KOPT-K1 (cell line): Measurements from ENCODE around the gene CFAP20DC.
"Not testable (repeated sequence)": the region's sequence is repeated elsewhere in the genome, so short reads cannot be mapped to it uniquely, and the experiment has no call there.

ENCODE experiments used
- H3K27ac ChIP-seq: fragments of 200-600 bp; sonication (generic); 2 replicates; pipeline ENCODE4 v1.5.1; 2016; ENCODE audit warnings: antibody characterized with exemption, mild to moderate bottlenecking, low read depth, low read length; ENCODE audit not compliant: poor library complexity, severe bottlenecking
- H3K36me3 ChIP-seq: fragments of 200-600 bp; sonication (generic); 2 replicates; pipeline ENCODE4 v1.5.1; 2017; ENCODE audit warnings: antibody characterized with exemption, mild to moderate bottlenecking, low read length, moderate library complexity; ENCODE audit not compliant: insufficient read depth
- H3K9me3 ChIP-seq: fragments of 200-600 bp; sonication (generic); 2 replicates; pipeline ENCODE4 v1.5.1; 2017; ENCODE audit warnings: antibody characterized with exemption, low read length, mild to moderate bottlenecking; ENCODE audit not compliant: insufficient read depth, poor library complexity, severe bottlenecking

The CFAP20DC gene

DNA sequence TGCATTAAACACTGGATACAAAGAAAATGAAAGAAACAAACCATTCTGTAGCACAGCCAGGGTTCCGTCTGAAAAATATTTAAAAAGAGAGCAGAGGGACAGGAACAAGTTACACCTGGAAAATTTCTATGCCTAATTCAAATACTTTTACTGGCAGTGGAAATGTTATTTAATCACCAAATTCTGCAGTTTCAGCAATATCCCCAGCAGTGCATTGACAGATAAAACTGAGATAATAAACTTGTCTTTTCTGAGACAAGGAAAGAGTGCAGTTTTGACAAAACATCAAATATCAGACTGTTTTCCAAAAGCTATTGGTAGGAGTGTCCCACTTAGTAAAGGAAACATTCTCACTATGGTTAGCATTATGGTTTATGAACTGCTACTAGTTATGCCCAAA is 209.9 kb downstream of the CFAP20DC start:
- Histone ChIP-seq H3K36me3 (no peaks in the 10 kb centered on the region), H3K9me3 (no peaks in the 10 kb centered on the region), H3K27ac (no peak overlapping the region)

DNA sequence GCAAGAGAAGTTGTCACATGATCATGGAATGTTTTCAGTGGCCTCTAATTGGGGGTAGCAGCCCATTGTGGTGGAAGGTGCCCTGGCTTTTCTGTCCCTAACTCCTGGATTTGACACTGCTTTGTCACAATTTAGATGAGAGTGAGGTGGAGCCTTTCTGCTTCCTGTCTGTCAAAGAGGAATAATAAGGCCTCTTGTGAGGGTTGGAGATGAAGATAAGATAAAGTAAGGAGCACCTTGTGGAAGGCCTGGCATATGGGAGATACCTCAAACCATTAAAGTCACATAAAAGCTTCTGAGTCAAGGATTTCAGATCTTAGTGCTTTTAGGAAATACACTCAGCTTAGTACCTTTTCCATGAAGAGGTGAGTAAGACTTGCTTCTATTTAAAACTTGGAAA is 210.6 kb downstream of the CFAP20DC start:
- Histone ChIP-seq H3K27ac (no peak overlapping the region), H3K36me3 (no peaks in the 10 kb centered on the region), H3K9me3 (no peaks in the 10 kb centered on the region)

DNA sequence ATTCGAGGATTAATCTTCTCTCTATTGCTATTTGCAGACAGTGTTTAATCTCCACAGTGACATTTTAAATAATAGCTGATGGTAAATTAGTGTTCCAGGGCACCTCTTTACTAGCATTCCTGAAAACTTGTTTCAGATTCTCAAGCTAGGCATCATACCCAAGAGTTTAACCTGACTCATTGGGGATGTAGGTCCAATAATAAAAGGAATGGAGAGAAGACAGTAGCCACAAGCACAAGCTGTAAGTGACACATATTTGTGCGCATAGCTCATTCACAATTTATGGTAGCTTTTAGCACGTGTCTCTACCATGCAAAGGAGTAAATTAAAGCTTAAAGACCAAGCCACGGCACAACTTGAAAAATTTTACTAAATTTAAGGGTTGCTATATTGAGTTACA is 212.0 kb downstream of the CFAP20DC start:
- Histone ChIP-seq H3K36me3 (no peaks in the 10 kb centered on the region), H3K27ac (no peak overlapping the region), H3K9me3 (no peaks in the 10 kb centered on the region)

DNA sequence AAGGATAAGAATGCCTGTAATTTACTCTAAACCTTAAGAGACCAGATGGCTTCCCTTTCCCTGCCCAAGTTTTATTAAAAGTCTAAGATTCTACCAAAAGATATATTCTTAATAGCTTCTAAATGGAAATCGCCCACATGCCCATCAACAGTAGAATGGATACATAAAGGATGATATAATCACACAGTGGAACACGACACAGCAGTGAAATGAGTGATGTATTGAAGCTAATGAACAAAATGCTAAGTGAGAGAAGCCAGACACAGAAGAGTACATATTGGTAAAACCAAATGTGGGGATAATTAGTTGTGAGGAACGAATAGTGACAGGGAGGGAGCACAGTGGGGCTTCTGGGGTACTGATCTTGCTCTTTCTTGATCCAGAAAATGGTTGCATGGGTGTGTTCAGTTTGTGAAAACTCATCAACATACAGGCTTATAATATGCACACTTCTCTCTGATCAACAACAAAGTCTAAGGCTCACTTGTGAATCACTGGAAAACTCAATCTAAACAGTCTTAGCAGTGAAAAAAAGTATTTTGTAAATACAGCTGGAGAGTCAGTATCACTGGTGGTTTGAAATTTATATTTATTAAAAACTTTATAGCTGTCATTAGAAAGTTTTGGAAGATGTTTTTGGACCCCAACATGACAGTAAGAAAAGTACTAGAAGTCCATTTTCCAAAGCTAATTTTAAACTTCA is 212.5 kb downstream of the CFAP20DC start:
- H3K36me3 ChIP-seq, result no peaks in the 10 kb centered on the region
- no peak overlapping the region for H3K27ac ChIP-seq
- H3K9me3 ChIP-seq, result no peaks in the 10 kb centered on the region

DNA sequence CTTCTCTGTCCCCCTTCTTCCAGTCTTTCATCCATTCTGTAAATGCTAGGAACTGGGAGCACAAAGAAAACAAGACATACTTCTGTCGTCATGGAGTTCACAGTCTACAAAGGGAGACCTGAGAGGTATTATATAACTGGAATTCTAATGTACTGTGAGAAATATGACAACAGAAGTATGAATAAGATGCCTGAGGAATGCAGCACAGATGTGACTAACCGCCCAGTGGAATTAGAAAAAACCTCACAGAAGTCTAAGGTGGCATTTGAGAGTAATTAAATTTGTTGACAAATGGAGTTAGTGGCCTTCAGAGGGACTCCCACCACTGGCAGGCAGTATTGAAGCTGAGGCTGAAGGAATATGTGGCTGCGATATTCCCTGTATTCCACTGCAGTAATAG is 214.7 kb downstream of the CFAP20DC start:
- no peaks in the 10 kb centered on the region for H3K36me3 ChIP-seq
- H3K27ac ChIP-seq, result no peak overlapping the region
- no peaks in the 10 kb centered on the region for H3K9me3 ChIP-seq

DNA sequence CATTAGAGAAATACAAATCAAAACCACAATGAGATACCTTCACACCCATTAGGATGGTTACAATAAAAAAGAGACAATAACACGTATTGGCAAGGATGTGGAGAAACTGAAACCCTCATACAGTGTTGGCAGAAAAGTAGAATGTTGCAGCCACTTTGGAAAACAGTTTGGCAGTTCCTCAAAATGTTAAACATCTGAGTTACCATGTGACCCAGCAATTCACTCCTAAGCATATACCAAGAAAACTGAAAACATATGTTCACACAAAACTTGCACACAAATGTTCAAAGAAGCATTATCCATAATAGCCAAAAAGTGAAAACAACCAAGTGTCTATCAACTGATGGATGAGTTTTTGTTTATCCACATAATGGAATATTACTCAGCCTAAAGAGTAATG is 216.3 kb downstream of the CFAP20DC start:
- H3K36me3 ChIP-seq, result no peaks in the 10 kb centered on the region
- H3K27ac ChIP-seq, result no peak overlapping the region
- H3K9me3 ChIP-seq, result no peaks in the 10 kb centered on the region

DNA sequence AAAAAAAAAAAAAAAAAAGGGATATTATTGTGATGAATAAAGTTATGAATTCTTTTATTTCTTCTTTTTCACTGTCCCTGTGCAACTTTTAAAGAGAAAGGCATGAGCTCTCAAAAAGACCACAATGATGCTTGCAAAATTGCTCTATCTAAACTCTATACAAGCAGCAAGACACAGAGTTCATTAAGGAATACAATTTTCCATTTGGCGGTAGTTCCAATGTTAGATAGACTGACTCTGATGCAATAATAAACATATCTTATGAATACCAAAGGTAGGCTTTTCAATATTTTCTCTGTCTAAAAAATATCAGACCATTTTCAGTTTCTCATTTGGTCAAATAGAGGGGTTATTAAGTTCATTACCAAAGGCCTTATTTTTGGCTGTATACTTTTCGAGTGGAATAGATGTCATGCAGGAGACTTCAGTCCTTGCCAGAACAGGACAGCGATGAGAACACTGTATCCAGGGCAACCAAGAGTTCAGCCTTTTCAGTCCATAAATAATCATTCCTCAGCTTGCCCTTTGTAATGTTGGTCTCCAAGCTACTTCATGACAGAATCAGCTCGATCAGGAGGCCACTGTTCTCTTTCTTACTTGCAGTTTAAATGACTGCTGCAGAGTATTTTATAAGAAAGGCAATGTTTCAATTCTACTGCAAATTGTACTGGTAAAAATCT is 220.4 kb downstream of the CFAP20DC start:
- Histone ChIP-seq H3K27ac (no peak overlapping the region), H3K36me3 (no peaks in the 10 kb centered on the region), H3K9me3 (no peaks in the 10 kb centered on the region)

DNA sequence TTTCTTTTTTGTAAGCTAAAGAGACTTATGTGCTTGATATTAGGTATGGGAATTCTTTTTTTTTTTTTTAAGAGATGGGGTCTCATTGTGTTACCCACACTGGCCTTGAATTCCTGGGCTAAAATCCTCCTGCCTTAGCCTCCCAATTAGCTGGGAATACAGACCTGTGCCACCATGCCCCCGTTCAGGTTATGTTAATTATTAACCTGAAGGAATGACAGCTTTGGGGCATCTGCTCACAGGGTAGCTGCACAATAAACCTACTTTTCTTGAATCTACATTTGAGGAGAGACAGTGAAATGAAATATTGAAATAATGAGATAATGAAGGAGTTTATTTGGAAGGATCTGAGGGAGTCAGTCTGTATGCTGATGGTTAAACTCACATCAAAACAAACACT is 225.0 kb downstream of the CFAP20DC start:
- H3K36me3 ChIP-seq, result no peaks in the 10 kb centered on the region
- H3K9me3 ChIP-seq, result no peaks in the 10 kb centered on the region
- no peak overlapping the region for H3K27ac ChIP-seq

DNA sequence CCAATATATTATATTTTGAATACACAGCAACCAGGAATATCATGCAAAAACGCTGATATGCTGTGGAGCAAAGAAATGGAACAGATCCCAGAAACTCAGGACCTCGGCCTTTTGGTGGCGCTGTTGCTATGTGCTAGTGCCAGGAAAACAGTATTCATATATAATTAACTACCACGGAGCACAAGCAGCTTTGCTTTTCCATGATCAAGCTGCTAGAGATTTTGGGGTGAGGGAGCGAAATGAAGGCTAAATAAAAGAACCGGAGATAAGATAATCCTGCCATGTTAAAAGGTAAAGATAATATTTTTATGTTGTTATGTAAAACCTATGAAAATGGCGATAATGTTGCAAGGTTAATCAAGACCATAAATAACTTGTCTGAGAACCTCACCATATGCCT is 225.5 kb downstream of the CFAP20DC start:
- no peak overlapping the region for H3K27ac ChIP-seq
- H3K36me3 ChIP-seq, result no peaks in the 10 kb centered on the region
- H3K9me3 ChIP-seq, result no peaks in the 10 kb centered on the region

DNA sequence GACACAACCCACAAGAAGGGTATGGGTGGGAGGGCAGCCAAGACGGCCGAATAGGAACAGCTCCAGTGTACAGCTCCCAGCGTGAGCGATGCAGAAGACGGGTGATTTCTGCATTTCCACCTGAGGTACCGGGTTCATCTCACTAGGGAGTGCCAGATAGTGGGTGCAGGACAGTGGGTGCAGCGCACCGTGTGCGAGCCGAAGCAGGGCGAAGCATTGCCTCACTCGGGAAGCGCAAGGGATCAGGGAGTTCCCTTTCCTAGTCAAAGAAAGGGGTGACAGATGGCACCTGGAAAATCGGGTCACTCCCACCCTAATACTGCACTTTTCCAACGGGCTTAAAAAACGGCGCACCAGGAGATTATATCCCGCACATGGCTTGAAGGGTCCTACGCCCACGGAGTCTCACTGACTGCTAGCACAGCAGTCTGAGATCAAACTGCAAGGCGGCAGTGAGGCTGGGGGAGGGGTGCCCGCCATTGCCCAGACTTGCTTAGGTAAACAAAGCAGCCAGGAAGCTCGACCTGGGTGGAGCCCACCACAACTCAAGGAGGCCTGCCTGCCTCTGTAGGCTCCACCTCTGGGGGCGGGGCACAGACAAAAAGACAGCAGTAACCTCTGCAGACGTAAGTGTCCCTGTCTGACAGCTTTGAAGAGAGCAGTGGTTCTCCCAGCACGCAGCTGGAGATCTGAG is 243.1 kb downstream of the CFAP20DC start:
- not testable (repeated sequence) for H3K27ac ChIP-seq, H3K36me3 ChIP-seq, H3K9me3 ChIP-seq

DNA sequence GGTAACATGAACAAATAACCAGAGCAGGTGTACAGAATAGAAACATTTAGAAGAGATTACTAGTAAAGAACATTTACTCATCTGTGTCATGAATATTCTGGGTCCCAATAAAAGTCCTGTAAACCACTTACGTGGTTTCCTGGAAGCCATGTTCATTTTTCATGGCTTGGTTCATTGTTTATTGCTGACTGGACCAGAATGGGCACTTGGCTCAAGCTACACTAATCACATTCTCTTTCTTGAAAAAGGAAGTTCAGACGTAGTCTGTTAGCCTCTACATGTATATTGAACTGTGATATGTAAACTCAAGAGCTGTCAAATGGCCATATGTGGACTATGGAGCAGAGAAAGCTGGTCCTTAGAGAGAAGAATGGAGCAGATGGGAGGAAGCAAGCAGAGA is 244.9 kb downstream of the CFAP20DC start:
- Histone ChIP-seq H3K27ac (no peak overlapping the region), H3K9me3 (no peaks in the 10 kb centered on the region)

DNA sequence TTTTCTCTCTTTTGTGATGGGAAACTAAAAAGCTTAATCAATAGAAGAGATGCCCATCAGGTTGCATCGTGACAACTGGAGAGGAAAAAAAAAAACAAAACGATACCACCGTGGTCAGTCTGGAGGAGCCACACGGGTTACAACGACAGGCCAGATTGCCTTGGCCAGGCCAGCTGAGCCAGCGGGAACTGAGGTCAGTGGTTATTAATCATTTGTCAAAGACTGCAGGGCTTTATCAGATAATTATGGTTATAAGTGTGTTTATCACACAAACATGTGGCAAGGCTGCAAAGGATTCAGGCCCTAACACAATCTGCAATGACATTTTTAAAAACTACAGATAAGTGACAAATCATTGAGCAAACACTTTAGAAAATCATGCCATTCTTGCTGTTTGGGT is 248.3 kb downstream of the CFAP20DC start:
- Histone ChIP-seq H3K36me3 (no peaks in the 10 kb centered on the region), H3K27ac (no peak overlapping the region), H3K9me3 (no peaks in the 10 kb centered on the region)

More for the DNA sequence above, 244.9 kb downstream of the CFAP20DC start:
- H3K36me3 ChIP-seq, result no peaks in the 10 kb centered on the region

DNA sequence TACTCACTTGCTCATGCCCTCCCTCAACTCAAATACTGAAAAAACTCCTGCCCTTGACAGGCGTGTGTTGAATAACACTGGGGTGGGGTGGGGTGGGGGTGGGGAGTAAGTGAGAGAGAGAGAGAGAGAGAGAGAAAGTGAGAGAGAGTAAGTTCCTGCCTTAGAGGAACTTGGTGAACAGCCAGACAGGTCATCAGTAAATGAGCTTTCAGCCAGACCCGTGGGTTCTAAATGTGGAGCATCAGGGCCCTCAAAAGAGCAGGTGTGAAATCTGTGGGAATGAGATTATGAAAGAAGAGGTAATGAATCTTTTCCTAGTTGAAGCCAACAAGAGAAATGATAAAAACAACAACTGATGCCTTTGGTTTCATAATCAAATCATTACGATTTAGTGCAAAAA is 248.9 kb downstream of the CFAP20DC start:
- no peaks in the 10 kb centered on the region for H3K36me3 ChIP-seq
- H3K27ac ChIP-seq, result no peak overlapping the region
- no peaks in the 10 kb centered on the region for H3K9me3 ChIP-seq

DNA sequence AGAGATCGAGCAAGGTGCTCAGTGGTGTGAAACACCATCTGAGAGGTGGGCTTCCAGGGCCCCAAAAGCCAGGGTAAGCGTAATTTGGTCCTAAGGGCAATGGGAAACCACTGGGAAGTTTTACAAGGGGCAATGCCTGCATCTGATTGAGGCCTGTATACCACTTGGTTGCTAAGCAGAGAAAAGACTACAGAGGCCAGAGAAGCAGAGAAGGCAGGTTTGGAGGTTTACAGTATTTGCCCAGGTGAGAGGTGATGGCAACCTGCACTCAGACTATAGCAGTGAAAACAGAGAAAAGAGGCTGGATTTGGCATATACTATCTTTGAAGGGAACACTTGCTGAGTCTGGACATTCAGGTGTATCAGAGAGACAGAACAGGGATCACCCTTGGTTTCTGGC is 249.8 kb downstream of the CFAP20DC start:
- no peaks in the 10 kb centered on the region for H3K36me3 ChIP-seq
- no peak overlapping the region for H3K27ac ChIP-seq
- H3K9me3 ChIP-seq, result no peaks in the 10 kb centered on the region

DNA sequence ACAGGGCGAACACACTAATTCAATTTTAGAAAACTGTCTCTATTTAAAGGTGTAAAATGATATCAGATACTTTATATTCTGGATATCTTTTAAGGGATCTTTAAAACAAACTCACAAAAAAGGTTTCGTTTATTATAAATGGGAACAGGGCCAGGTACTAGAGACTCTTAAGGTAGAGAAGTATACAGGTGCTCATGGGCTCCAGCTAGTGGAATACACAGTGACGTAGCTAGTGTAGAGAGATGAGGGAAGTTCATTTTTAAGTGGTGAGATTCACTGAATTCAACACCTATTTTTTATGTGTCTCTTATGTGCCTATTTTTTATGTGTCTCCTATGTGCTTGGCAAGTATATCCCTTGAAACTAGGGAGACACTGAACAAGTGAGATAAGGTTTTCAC is 250.6 kb downstream of the CFAP20DC start:
- no peak overlapping the region for H3K27ac ChIP-seq
- no peaks in the 10 kb centered on the region for H3K9me3 ChIP-seq

DNA sequence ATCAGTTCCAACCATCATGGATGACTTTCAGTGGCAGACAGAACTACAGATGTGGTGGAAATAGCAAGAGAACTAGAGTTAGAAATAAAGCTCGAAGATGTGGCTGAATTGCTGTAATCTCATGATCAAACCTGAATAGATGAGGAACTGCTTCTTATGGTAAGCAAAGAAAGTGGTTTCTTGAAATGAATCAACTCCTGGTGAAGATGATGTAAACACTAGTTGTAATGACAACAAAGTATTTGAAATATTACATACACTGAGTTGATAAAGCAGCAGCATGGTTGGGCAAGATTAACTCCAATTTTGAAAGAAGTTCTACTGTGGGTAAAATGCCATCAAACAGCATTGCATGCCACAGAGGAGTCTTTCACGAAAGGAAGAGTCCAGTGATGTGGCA is 251.5 kb downstream of the CFAP20DC start:
- Histone ChIP-seq H3K27ac (no peak overlapping the region), H3K36me3 (no peaks in the 10 kb centered on the region), H3K9me3 (no peaks in the 10 kb centered on the region)

More for the DNA sequence above, 250.6 kb downstream of the CFAP20DC start:
- no peaks in the 10 kb centered on the region for H3K36me3 ChIP-seq
